NCI-H748 (cell line): Measurements from ENCODE around the gene EFL1.

Source experiments
- DNase-seq: peaks from one replicate; lab custom pipeline; 2025; ENCODE audit not compliant: unreplicated experiment; lab: John Stamatoyannopoulos, UW

EFL1 gene

GRCh38 chr15:82086243-82086995 lies 176.1 kb downstream of the EFL1 start:
- DNase-seq = no peak

DNA sequence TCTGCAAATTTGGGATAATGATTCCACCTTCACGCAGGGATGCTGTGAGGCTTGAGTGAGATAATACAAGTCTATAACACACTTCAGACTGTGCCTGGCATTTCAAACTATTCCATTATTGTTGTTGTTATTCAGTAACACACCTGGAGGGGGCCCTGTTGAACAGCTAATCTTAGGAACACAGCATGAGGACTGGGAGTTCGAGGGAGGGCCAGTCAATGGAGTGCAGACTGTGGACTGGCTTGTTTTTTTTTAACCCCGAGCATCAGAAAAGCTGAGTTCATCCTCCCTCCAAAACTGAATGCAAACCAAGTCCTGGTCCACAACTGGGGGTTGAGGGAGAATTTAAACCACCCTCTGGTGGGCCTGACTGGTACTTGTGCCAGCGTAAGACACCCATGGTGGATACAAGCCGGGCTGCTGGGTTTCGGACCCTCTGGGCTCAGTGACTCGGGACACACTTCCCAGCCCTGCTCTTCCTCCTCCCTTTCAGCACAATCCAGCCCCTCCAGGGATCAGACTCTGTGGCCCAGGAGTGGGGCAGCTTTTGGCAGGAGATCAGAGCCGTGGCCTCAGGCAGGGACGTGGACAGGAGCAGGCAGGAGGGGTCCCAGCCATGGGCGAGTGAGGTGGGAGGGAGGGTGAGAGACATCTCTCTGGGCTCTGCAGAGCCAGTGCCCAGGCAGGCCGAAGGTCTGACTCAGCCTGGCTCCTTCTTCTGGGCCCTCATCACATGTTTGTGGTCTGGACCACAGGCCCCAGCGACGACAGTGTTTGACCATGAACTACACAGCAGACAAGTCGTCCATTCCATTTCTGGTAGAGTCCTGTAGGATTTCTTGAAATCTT lies 180.4 kb downstream of the EFL1 start:
- DNase-seq = no peak

- DNase-seq = no peak
Measured at GRCh38 chr15:82080774-82081173, 181.8 kb downstream of the EFL1 start.
